Mesenchymal stem cell (in vitro differentiated cells and primary cell): ENCODE results near the gene NTF3.
A peak's percentile ranks its signal among the peaks of the same experiment; 100 is the strongest.

Experiments used
- DNase-seq: peaks from one replicate; pipeline ENCODE4 v3.0.0-alpha.2; 2013
- H2AFZ ChIP-seq: one replicate; pipeline ENCODE4 v1.6.1; 2013; ENCODE audit warnings: low read depth, mild to moderate bottlenecking, control low read depth, inconsistent platforms, low read length, moderate library complexity
- H2AK5ac ChIP-seq: 2 replicates; pipeline ENCODE4 v1.6.1; 2013; ENCODE audit warnings: low read length, moderate library complexity, mild to moderate bottlenecking, inconsistent platforms; ENCODE audit not compliant: severe bottlenecking
- H2BK120ac ChIP-seq: one replicate; pipeline ENCODE4 v1.6.1; 2013; ENCODE audit warnings: low read depth, mild to moderate bottlenecking, inconsistent platforms, low read length, moderate library complexity
- H2BK12ac ChIP-seq, 2 experiments: one replicate each; pipeline ENCODE4 v1.6.1; 2013; ENCODE audit warnings: inconsistent platforms in 2 of 2, low read length in 2 of 2, mild to moderate bottlenecking in 2 of 2, moderate library complexity in 2 of 2, control low read depth in 1 of 2
- H2BK15ac ChIP-seq: one replicate; pipeline ENCODE4 v1.6.1; 2013; ENCODE audit warnings: mild to moderate bottlenecking, low read depth, inconsistent platforms; ENCODE audit not compliant: poor library complexity, severe bottlenecking
- H2BK5ac ChIP-seq: 2 replicates; pipeline ENCODE4 v1.6.1; 2013; ENCODE audit warnings: low read depth, mild to moderate bottlenecking, low read length, control low read depth, inconsistent platforms; ENCODE audit not compliant: poor library complexity, severe bottlenecking
- H3K14ac ChIP-seq, 2 experiments: one replicate each; pipeline ENCODE4 v1.6.1; 2013; ENCODE audit warnings: inconsistent platforms in 2 of 2, low read length in 2 of 2, control low read depth in 1 of 2, mild to moderate bottlenecking in 1 of 2, moderate library complexity in 1 of 2
- H3K18ac ChIP-seq, 2 experiments: one replicate each; pipeline ENCODE4 v1.6.1; 2013; ENCODE audit warnings: inconsistent platforms in 2 of 2, low read length in 2 of 2, control low read depth in 1 of 2, low read depth in 1 of 2, mild to moderate bottlenecking in 1 of 2
- H3K23ac ChIP-seq, 2 experiments: one replicate each; pipeline ENCODE4 v1.6.1; 2013; ENCODE audit warnings: inconsistent platforms in 2 of 2, low read length in 2 of 2, mild to moderate bottlenecking in 2 of 2, moderate library complexity in 2 of 2, control low read depth in 1 of 2
- H3K27ac ChIP-seq: 2 replicates; pipeline ENCODE4 v1.5.1; 2013; ENCODE audit warnings: mild to moderate bottlenecking, moderate library complexity, low read length, control low read depth, inconsistent platforms; ENCODE audit not compliant: poor library complexity, severe bottlenecking
- H3K27me3 ChIP-seq, 2 experiments: 2 replicates each; pipeline versions ENCODE4 v1.6.1 to v1.7.0; 2013; ENCODE audit warnings: low read length in 2 of 2, mild to moderate bottlenecking in 2 of 2, moderate library complexity in 2 of 2, control low read depth in 1 of 2, inconsistent platforms in 1 of 2; ENCODE audit not compliant: control insufficient read depth in 1 of 2, insufficient read depth in 1 of 2
- H3K36me3 ChIP-seq, 2 experiments: 2 replicates each; pipeline versions ENCODE4 v1.6.1 to v1.7.0; 2013; ENCODE audit warnings: low read length in 2 of 2, control low read depth in 1 of 2, inconsistent platforms in 1 of 2, low read depth in 1 of 2, mild to moderate bottlenecking in 1 of 2; ENCODE audit not compliant: insufficient read depth in 2 of 2, control insufficient read depth in 1 of 2
- H3K4ac ChIP-seq, 2 experiments: one replicate each; pipeline ENCODE4 v1.6.1; 2013; ENCODE audit warnings: inconsistent platforms in 2 of 2, low read length in 2 of 2, mild to moderate bottlenecking in 2 of 2, moderate library complexity in 2 of 2, control low read depth in 1 of 2, low read depth in 1 of 2
- H3K4me1 ChIP-seq: 2 replicates; pipeline ENCODE4 v1.6.1; 2013; ENCODE audit warnings: low read depth, low read length, control low read depth; ENCODE audit not compliant: control insufficient read depth, insufficient read depth
- H3K4me2 ChIP-seq: 2 replicates; pipeline ENCODE4 v1.6.1; 2013; ENCODE audit warnings: low read length, mild to moderate bottlenecking, inconsistent platforms; ENCODE audit not compliant: poor library complexity, severe bottlenecking
- H3K4me3 ChIP-seq, 2 experiments: 2 replicates each; pipeline versions ENCODE4 v1.5.1 to v1.7.0; 2013; ENCODE audit warnings: low read length in 2 of 2, mild to moderate bottlenecking in 2 of 2, control low read depth in 1 of 2, low read depth in 1 of 2; ENCODE audit not compliant: insufficient read depth in 1 of 2
- H3K79me1 ChIP-seq: replicated peaks from 2 replicates; pipeline ENCODE4 v1.6.1; 2013; ENCODE audit warnings: mild to moderate bottlenecking, control low read depth, low read length, inconsistent platforms; ENCODE audit not compliant: poor library complexity, severe bottlenecking
- H3K9ac ChIP-seq: 2 replicates; pipeline ENCODE4 v1.7.0; 2013; ENCODE audit warnings: mild to moderate bottlenecking, low read length, moderate library complexity
- H3K9me3 ChIP-seq: 2 replicates; pipeline ENCODE4 v1.7.0; 2013; ENCODE audit warnings: mild to moderate bottlenecking, low read length; ENCODE audit not compliant: control insufficient read depth
- H4K8ac ChIP-seq: one replicate; pipeline ENCODE4 v1.6.1; 2013; ENCODE audit warnings: inconsistent platforms, mild to moderate bottlenecking, low read length, moderate library complexity
- H4K91ac ChIP-seq: one replicate; pipeline ENCODE4 v1.6.1; 2013; ENCODE audit warnings: mild to moderate bottlenecking, low read length, inconsistent platforms
- WGBS: methylation state at CpG from one replicate; pipeline ENCODE4 v1.1.7; 2013; ENCODE audit warnings: mixed read lengths; 5-methylcytosine and 5-hydroxymethylcytosine counted together

Gene NTF3

GRCh38 chr12:5524116-5524768 lies 92.3 kb downstream of the NTF3 start:
- 93% methylated on average over 9 of the region's 12 CpGs for WGBS
- Histone ChIP-seq H4K91ac (no peak overlapping the region), H3K14ac (peak overlapping the region in 1 of 2 experiments; percentile 77), H2BK12ac (no peak overlapping the region), H3K27ac (no peak overlapping the region), H2BK120ac (no peak overlapping the region), H3K23ac (peak overlapping the region in 1 of 2 experiments; percentile 64), H3K36me3 (no peaks in the 10 kb centered on the region), H3K4me2 (no peak overlapping the region), H3K79me1 (no peaks in the 10 kb centered on the region), H3K4ac (no peak overlapping the region), H2BK15ac (no peak overlapping the region), H3K27me3 (peaks cover 0 to 18% of the 10 kb centered on the region in 2 experiments), H3K4me3 (no peak overlapping the region), H2BK5ac (no peak overlapping the region), H3K4me1 (no peaks in the 10 kb centered on the region), H4K8ac (no peak overlapping the region), H2AFZ (no peak overlapping the region), H2AK5ac (no peak overlapping the region), H3K9me3 (no peaks in the 10 kb centered on the region), H3K9ac (no peak overlapping the region), H3K18ac (no peak overlapping the region)
- no peak for DNase-seq

- H3K9me3 ChIP-seq, result no peaks in the 10 kb centered on the region
- no peak for DNase-seq
- WGBS, result 89% methylated on average over 15 of the region's 15 CpGs
- H2BK12ac ChIP-seq, result no peak overlapping the region
- no peak overlapping the region for H4K91ac ChIP-seq
- H3K23ac ChIP-seq, result no peak overlapping the region
- no peak overlapping the region for H2BK5ac ChIP-seq
- H3K4me2 ChIP-seq, result no peak overlapping the region
- H3K36me3 ChIP-seq, result no peaks in the 10 kb centered on the region
- no peak overlapping the region for H4K8ac ChIP-seq
- no peak overlapping the region for H3K4me3 ChIP-seq
- H3K27me3 ChIP-seq, result peaks cover 0 to 15% of the 10 kb centered on the region in 2 experiments
- no peak overlapping the region for H3K18ac ChIP-seq
- H3K27ac ChIP-seq, result no peak overlapping the region
- no peak overlapping the region for H2AK5ac ChIP-seq
- no peak overlapping the region for H3K4ac ChIP-seq
- no peak overlapping the region for H2BK15ac ChIP-seq
- H2AFZ ChIP-seq, result no peak overlapping the region
- H3K9ac ChIP-seq, result no peak overlapping the region
- no peaks in the 10 kb centered on the region for H3K4me1 ChIP-seq
- no peak overlapping the region for H2BK120ac ChIP-seq
- no peak overlapping the region for H3K14ac ChIP-seq
- no peaks in the 10 kb centered on the region for H3K79me1 ChIP-seq
Measured at GRCh38 chr12:5524769-5525436, 93.0 kb downstream of the NTF3 start.

- Histone ChIP-seq H3K4me3 (no peak overlapping the region), H3K27ac (no peak overlapping the region), H2BK120ac (no peak overlapping the region), H3K14ac (no peak overlapping the region), H4K8ac (no peak overlapping the region), H3K18ac (no peak overlapping the region), H3K9me3 (no peaks in the 10 kb centered on the region), H3K4me1 (no peaks in the 10 kb centered on the region), H2AK5ac (no peak overlapping the region), H2BK15ac (no peak overlapping the region), H3K27me3 (peaks cover 0 to 8% of the 10 kb centered on the region in 2 experiments), H4K91ac (no peak overlapping the region), H3K4me2 (no peak overlapping the region), H3K79me1 (no peaks in the 10 kb centered on the region), H2AFZ (no peak overlapping the region), H3K4ac (no peak overlapping the region), H3K23ac (no peak overlapping the region), H3K36me3 (no peaks in the 10 kb centered on the region), H3K9ac (no peak overlapping the region), H2BK12ac (no peak overlapping the region), H2BK5ac (no peak overlapping the region)
- DNase-seq, result no peak
- 89% methylated on average over 2 of the region's 4 CpGs for WGBS
Measured at GRCh38 chr12:5525783-5526367, 94.0 kb downstream of the NTF3 start.

GRCh38 chr12:5533368-5533767 lies 101.5 kb downstream of the NTF3 start:
- Histone ChIP-seq H4K8ac (no peak overlapping the region), H3K4me3 (no peak overlapping the region), H4K91ac (no peak overlapping the region), H3K79me1 (no peaks in the 10 kb centered on the region), H3K9ac (no peak overlapping the region), H3K18ac (no peak overlapping the region), H2AK5ac (no peak overlapping the region), H2BK12ac (no peak overlapping the region), H3K4me2 (no peak overlapping the region), H3K4ac (no peak overlapping the region), H2BK15ac (no peak overlapping the region), H3K27ac (no peak overlapping the region), H2BK5ac (no peak overlapping the region), H3K9me3 (no peaks in the 10 kb centered on the region), H3K23ac (no peak overlapping the region), H3K14ac (peak overlapping the region in 1 of 2 experiments; percentile 7), H3K36me3 (no peaks in the 10 kb centered on the region), H2BK120ac (no peak overlapping the region), H3K27me3 (peaks cover 0 to 8% of the 10 kb centered on the region in 2 experiments), H3K4me1 (no peaks in the 10 kb centered on the region), H2AFZ (no peak overlapping the region)
- 31% methylated on average over 2 of the region's 3 CpGs for WGBS
- no peak for DNase-seq
